Activated CD8-positive, alpha-beta memory T cell treated with anti-CD3 and anti-CD28 coated beads, Interleukin-2, amount 50 U/mL, for 24 hours (primary cell): ENCODE data around the gene RPEL1.

Source experiments
- DNase-seq: peaks from one replicate; pipeline ENCODE4 v3.0.0-alpha.2; 2020; ENCODE audit errors: extremely low read depth

RPEL1 gene

GRCh38 chr10:103280506-103280905 is 34.8 kb downstream of the RPEL1 start:
- DNase-seq: no peak

GRCh38 chr10:103281753-103282152 is 36.1 kb downstream of the RPEL1 start:
- DNase-seq: no peak

- DNase-seq: no peak
These were observed 37.3 kb downstream of the RPEL1 start for GRCh38 chr10:103282961-103283360.

GRCh38 chr10:103284170-103284569 is 38.5 kb downstream of the RPEL1 start:
- DNase-seq: no peak

GRCh38 chr10:103287992-103288391 is 42.3 kb downstream of the RPEL1 start:
- DNase-seq: no peak

GRCh38 chr10:103291588-103291987 is 45.9 kb downstream of the RPEL1 start:
- DNase-seq: no peak

GRCh38 chr10:103295374-103296015 is 49.8 kb downstream of the RPEL1 start:
- DNase-seq: no peak
